PFSK-1 (cell line): Measurements from ENCODE around the gene POU2F1.

ENCODE experiments used
- FOXP2 ChIP-seq: optimal IDR thresholded peaks from 2 replicates; pipeline ENCODE3; 2011; ENCODE audit warnings: borderline replicate concordance, control low read depth, inconsistent platforms; ENCODE audit not compliant: insufficient read depth; ENCODE audit errors: extremely low read length, extremely low read depth
- POLR2AphosphoS5 ChIP-seq: IDR thresholded peaks from 2 replicates; pipeline ENCODE4 v1.6.1; 2012; ENCODE audit warnings: low read depth, mild to moderate bottlenecking, control low read depth, low read length, moderate library complexity
- REST ChIP-seq, 2 experiments: IDR thresholded peaks; 2 replicates each; pipeline versions ENCODE4 v1.6.1 to v1.8.0; 2011 to 2012; ENCODE audit warnings: low read depth in 2 of 2, low read length in 2 of 2, control low read depth in 1 of 2, inconsistent platforms in 1 of 2, mild to moderate bottlenecking in 1 of 2, moderate library complexity in 1 of 2; ENCODE audit not compliant: insufficient read depth in 1 of 2
- SIN3A ChIP-seq: IDR thresholded peaks from 2 replicates; pipeline ENCODE4 v1.6.1; 2012; ENCODE audit warnings: mild to moderate bottlenecking, low read length, moderate library complexity, borderline replicate concordance; ENCODE audit not compliant: insufficient read depth
- TAF1 ChIP-seq: IDR thresholded peaks from 2 replicates; pipeline ENCODE4 v1.6.1; 2012; ENCODE audit warnings: low read length, control low read depth, borderline replicate concordance; ENCODE audit not compliant: insufficient read depth

The POU2F1 gene

DNA sequence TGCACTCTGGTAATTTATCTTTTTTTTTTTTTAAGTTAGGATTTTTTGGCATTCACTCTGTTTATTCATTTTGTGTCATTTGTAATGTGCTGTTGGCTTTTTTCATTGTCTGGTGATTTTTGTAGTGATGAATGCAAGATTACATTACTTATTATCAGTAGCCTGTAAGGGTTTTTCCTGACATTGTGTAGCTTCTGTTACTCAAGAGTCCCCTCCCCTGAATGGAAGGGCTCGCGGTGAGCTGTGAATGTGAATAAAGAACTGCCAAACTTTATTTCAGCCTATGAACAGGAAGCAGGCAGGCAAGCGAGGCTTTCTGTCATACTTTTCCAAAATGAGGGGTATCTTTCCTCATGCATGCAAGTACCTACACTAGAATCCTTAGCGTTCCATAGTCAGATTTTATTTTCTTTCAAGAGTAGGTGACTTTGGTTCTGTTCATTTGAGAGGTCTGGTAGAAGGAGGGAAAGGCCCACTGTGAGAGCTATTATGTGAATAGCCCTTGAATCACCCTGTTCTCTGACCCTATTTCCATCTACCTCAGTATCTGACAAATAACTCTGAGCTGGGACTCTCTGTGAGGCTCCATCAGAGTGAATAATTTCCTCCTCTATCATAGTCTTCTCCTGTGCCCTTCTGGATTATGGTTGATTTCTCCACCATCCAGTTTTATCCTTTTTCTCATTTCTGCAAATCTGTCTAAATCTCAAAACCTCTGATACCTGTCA lies 183.6 kb downstream of the POU2F1 start:
- TF ChIP-seq TAF1 (no peak), REST (IDR thresholded peaks at IDR 0.05; ENCODE audit: insufficient read depth in 1 of 2, low read depth in 2 of 2, low read length in 2 of 2) (no peak), POLR2AphosphoS5 (no peak), FOXP2 (no peak), SIN3A (no peak)

DNA sequence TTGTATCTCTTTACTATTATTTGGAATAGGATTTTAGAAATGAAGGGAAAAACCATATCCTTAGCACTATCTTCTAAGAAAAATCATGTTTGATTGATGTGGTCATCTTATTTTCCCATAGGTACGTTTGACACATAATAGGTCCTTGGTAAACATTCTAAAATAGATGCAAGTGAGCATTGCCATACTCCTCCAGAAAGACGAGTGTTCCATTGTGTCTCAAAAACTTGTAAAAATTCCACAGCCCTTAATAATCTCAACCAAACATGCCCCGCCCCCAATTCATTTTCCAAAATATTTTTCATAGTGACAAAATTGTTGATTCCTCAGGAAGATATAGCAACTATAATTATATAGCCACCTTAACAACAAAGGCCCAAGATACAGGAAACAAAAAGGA lies 184.2 kb downstream of the POU2F1 start:
- TF ChIP-seq SIN3A: no peak
- no peak for TF ChIP-seq REST (IDR thresholded peaks at IDR 0.05; ENCODE audit: insufficient read depth in 1 of 2, low read depth in 2 of 2, low read length in 2 of 2)
- TF ChIP-seq FOXP2: no peak
- no peak for TF ChIP-seq TAF1
- no peak for TF ChIP-seq POLR2AphosphoS5

GRCh38 chr1:167408355-167408754 lies 187.7 kb downstream of the POU2F1 start:
- TF ChIP-seq FOXP2 (no peak), TAF1 (no peak), SIN3A (no peak), REST (IDR thresholded peaks at IDR 0.05; ENCODE audit: insufficient read depth in 1 of 2, low read depth in 2 of 2, low read length in 2 of 2) (no peak), POLR2AphosphoS5 (no peak)

DNA sequence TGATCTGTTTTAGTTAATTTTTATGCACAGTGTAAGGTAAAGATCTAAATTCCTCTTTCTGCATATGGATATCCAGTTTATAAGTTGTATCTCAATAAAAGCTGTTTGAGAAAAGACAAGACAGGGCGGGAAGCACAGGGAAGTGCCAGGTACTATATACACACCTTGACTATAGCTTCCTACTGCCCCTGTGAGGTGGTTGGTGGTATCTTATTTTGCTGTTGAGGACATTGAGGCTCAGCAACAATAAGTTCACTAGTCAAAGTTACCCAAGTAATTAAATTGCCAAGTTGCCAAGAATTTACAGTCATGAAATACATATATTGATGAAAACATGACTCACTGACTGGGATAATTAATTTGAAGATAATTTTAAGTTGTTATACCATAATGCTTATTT lies 188.5 kb downstream of the POU2F1 start:
- TF ChIP-seq REST (IDR thresholded peaks at IDR 0.05; ENCODE audit: insufficient read depth in 1 of 2, low read depth in 2 of 2, low read length in 2 of 2) (no peak), SIN3A (no peak), TAF1 (no peak)

DNA sequence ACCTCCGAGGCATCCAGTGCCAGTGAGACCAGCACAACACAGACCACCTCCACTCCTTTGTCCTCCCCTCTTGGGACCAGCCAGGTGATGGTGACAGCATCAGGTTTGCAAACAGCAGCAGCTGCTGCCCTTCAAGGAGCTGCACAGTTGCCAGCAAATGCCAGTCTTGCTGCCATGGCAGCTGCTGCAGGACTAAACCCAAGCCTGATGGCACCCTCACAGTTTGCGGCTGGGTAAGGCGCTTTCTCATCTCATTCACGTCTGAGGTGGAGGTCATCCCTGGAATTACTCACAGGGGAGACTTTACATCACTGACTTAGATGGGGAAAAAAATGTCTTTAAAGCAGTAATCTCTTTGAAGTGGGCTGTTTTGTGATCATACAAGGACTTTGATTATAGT lies 191.4 kb downstream of the POU2F1 start:
- no peak for TF ChIP-seq POLR2AphosphoS5
- TF ChIP-seq FOXP2: no peak
- TF ChIP-seq REST (IDR thresholded peaks at IDR 0.05; ENCODE audit: insufficient read depth in 1 of 2, low read depth in 2 of 2, low read length in 2 of 2): no peak
- TF ChIP-seq TAF1: no peak
- TF ChIP-seq SIN3A: no peak
